Mammary epithelial cell (primary cell): ENCODE data around the gene ZNF467.

Experiments
- CTCF ChIP-seq, 2 donors: IDR thresholded peaks in 1 of 2; conservative IDR thresholded peaks in 1 of 2; 2 replicates each; pipeline ENCODE4 v1.5.1; 2011 to 2012; ENCODE audit warnings: inconsistent platforms in 2 of 2, low read length in 2 of 2, mild to moderate bottlenecking in 2 of 2, control low read depth in 1 of 2, low read depth in 1 of 2; ENCODE audit not compliant: insufficient read depth in 1 of 2; ENCODE audit errors: extremely low read depth in 1 of 2
- EZH2 ChIP-seq: IDR thresholded peaks from 2 replicates; pipeline ENCODE4 v1.6.1; 2012; ENCODE audit warnings: low read length, inconsistent platforms, borderline replicate concordance

- TF ChIP-seq CTCF (conservative IDR thresholded peaks at IDR 0.05 in 1 of 2, IDR thresholded peaks at IDR 0.05 in 1 of 2; ENCODE audit: extremely low read depth in 1 of 2, insufficient read depth in 1 of 2, low read depth in 1 of 2, low read length in 2 of 2) = no peak
- TF ChIP-seq EZH2 = no peak
Observed at GRCh38 chr7:149793261-149793660, 19.9 kb upstream of the ZNF467 start.
